NCI-H345 (cell line): ENCODE data around the gene INTS1.

Experiments
- DNase-seq: peaks from one replicate; lab custom pipeline; 2025; lab: John Stamatoyannopoulos, UW

INTS1 gene

GRCh38 chr7:1460821-1461645 lies 43.2 kb downstream of the INTS1 start:
- DNase-seq = no peak

- no peak for DNase-seq
These were observed 44.0 kb downstream of the INTS1 start for GRCh38 chr7:1459920-1460820.

GRCh38 chr7:1459512-1459892 lies 44.7 kb downstream of the INTS1 start:
- peak; percentile 99 for DNase-seq

- DNase-seq = peak; percentile 23
These were observed 45.3 kb downstream of the INTS1 start, which contains the start of gene MICALL2 for GRCh38 chr7:1458683-1459511. MICALL2 (minus strand) TSS chr7:1459470; CDS start chr7:1459326, 144 bp downstream.

GRCh38 chr7:1457949-1458682 lies 46.1 kb downstream of the INTS1 start:
- no peak for DNase-seq

- no peak for DNase-seq
These were observed 46.9 kb downstream of the INTS1 start for GRCh38 chr7:1457059-1457948.

GRCh38 chr7:1455955-1456354 lies 48.2 kb downstream of the INTS1 start:
- DNase-seq = no peak

- DNase-seq = no peak
These were observed 48.8 kb downstream of the INTS1 start for GRCh38 chr7:1455241-1455939.

- no peak for DNase-seq
These were observed 49.6 kb downstream of the INTS1 start for GRCh38 chr7:1454542-1454941.

- DNase-seq = no peak
These were observed 52.0 kb downstream of the INTS1 start for GRCh38 chr7:1452205-1452604.

GRCh38 chr7:1450987-1451386 lies 53.2 kb downstream of the INTS1 start:
- no peak for DNase-seq

GRCh38 chr7:1450431-1450830 lies 53.8 kb downstream of the INTS1 start:
- DNase-seq = no peak

- no peak for DNase-seq
These were observed 54.2 kb downstream of the INTS1 start for GRCh38 chr7:1449951-1450350.

- no peak for DNase-seq
These were observed 54.7 kb downstream of the INTS1 start for GRCh38 chr7:1449501-1449900.

GRCh38 chr7:1448958-1449357 lies 55.2 kb downstream of the INTS1 start:
- DNase-seq = no peak

GRCh38 chr7:1447551-1448244 lies 56.5 kb downstream of the INTS1 start:
- DNase-seq = no peak

- DNase-seq = no peak
These were observed 57.1 kb downstream of the INTS1 start for GRCh38 chr7:1447112-1447511.

- DNase-seq = no peak
These were observed 57.6 kb downstream of the INTS1 start for GRCh38 chr7:1446620-1447032.

GRCh38 chr7:1446026-1446425 lies 58.2 kb downstream of the INTS1 start:
- DNase-seq = peak; percentile 59
